ENCODE data around the gene PCDHGA1. TPM values are rescaled to one million over a fixed set of nuclear protein-coding genes. Genes with fewer than 3 reads are reported as not detected.

PCDHGA1 gene
- total and polyA plus RNA-seq, 2 donors (not counting 1 experiment from before 2014, with no cell fraction given) = 0.06 to 0.64 TPM

- ATAC-seq (ENCODE audit: low read depth) (no peak), DNase-seq (peak; percentile 25)
- H3K27ac Mint-ChIP-seq = peak overlapping the region; percentile 73
- Histone ChIP-seq H3K27ac (ENCODE audit: low read length in 2 of 2) (peak overlapping the region; percentile 36 to 51), H3K4me1 (ENCODE audit: control insufficient read depth in 2 of 2, insufficient read depth in 2 of 2, low read length in 2 of 2) (peaks cover 40 to 61% of the 10 kb centered on the region in 2 donors), H3K9me3 (ENCODE audit: control extremely low read depth in 1 of 3, control insufficient read depth in 2 of 3, insufficient read depth in 1 of 3, low read length in 2 of 3) (peaks cover 0 to 12% (median 0%) of the 10 kb centered on the region in 3 donors), H3K4me2 (replicated peaks; ENCODE audit: low read depth, low read length, poor library complexity, severe bottlenecking) (peak overlapping the region; percentile 48), H4K20me1 (ENCODE audit: control insufficient read depth, insufficient read depth, low read length, poor library complexity, severe bottlenecking) (no peaks in the 10 kb centered on the region), H2AFZ (ENCODE audit: insufficient read depth, low read depth, low read length, poor library complexity, severe bottlenecking) (peak overlapping the region; percentile 49), H3K27me3 (replicated peaks in 1 of 4; ENCODE audit: control extremely low read depth in 1 of 4, control insufficient read depth in 3 of 4, insufficient read depth in 4 of 4, low read length in 3 of 4) (no peaks in the 10 kb centered on the region), H3K79me2 (ENCODE audit: control insufficient read depth, insufficient read depth, low read length) (no peaks in the 10 kb centered on the region), H3K9ac (ENCODE audit: low read length) (no peak overlapping the region), H3K4me3 (ENCODE audit: control extremely low read depth in 1 of 5, extremely low read depth in 1 of 5, insufficient read depth in 1 of 5, low read depth in 2 of 5, low read length in 4 of 5) (no peak overlapping the region), H3K36me3 (replicated peaks in 1 of 2; ENCODE audit: control extremely low read depth in 1 of 2, control insufficient read depth in 1 of 2, extremely low read depth in 1 of 2, insufficient read depth in 2 of 2, low read length in 1 of 2) (no peaks in the 10 kb centered on the region)
- intact Hi-C loops (cut with micrococcal nuclease) = no loop called here
- H3K9me3 Mint-ChIP-seq (ENCODE audit: insufficient read depth) = peaks cover 3% of the 10 kb centered on the region
- peaks cover 64% of the 10 kb centered on the region for H3K4me1 Mint-ChIP-seq
- peak overlapping the region; percentile 59 for H3K4me3 Mint-ChIP-seq
- ChIA-PET POLR2A (interaction anchor here (0.6 to 1.4 kb wide), 2 partner anchors 15 to 755 kb away, joined by 3 to 6 read pairs; no protein-coding TSS in a partner anchor), CTCF (interaction anchor here (1.0 to 12.8 kb wide), 9 partner anchors 17 to 187 kb away, joined by 3 to 176 read pairs (median 3); partner anchors contain the start of genes PCDHGA10, PCDHGA11, PCDHGA12 and PCDHGC3)
- 18% methylated on average over 6 of the region's 11 CpGs for WGBS (ENCODE audit: insufficient coverage)
- no peaks in the 10 kb centered on the region for H3K27me3 Mint-ChIP-seq
- TF ChIP-seq EZH2 (IDR thresholded peaks at IDR 0.05; ENCODE audit: borderline replicate concordance, insufficient read depth, low read depth, low read length, poor library complexity, severe bottlenecking) (no peak), CTCF (IDR thresholded peaks at IDR 0.05) (no peak)
Measured at GRCh38 chr5:141507387-141508091, 177.2 kb downstream of the PCDHGA1 start.

GRCh38 chr5:141508440-141508797 is 178.1 kb downstream of the PCDHGA1 start:
- no peak for DNase-seq
- Histone ChIP-seq H3K9ac (ENCODE audit: low read length) (no peak overlapping the region), H3K4me2 (replicated peaks; ENCODE audit: low read depth, low read length, poor library complexity, severe bottlenecking) (peak overlapping the region; percentile 48), H3K4me3 (ENCODE audit: control extremely low read depth in 1 of 5, extremely low read depth in 1 of 5, insufficient read depth in 1 of 5, low read depth in 2 of 5, low read length in 4 of 5) (no peak overlapping the region), H4K20me1 (ENCODE audit: control insufficient read depth, insufficient read depth, low read length, poor library complexity, severe bottlenecking) (no peaks in the 10 kb centered on the region), H3K27ac (ENCODE audit: low read length in 2 of 2) (peak overlapping the region; percentile 10 to 29), H3K4me1 (ENCODE audit: control insufficient read depth in 2 of 2, insufficient read depth in 2 of 2, low read length in 2 of 2) (peaks cover 47 to 69% of the 10 kb centered on the region in 2 donors), H3K9me3 (ENCODE audit: control extremely low read depth in 1 of 3, control insufficient read depth in 2 of 3, insufficient read depth in 1 of 3, low read length in 2 of 3) (peaks cover 0 to 13% (median 0%) of the 10 kb centered on the region in 3 donors), H2AFZ (ENCODE audit: insufficient read depth, low read depth, low read length, poor library complexity, severe bottlenecking) (peak overlapping the region; percentile 9), H3K36me3 (replicated peaks in 1 of 2; ENCODE audit: control extremely low read depth in 1 of 2, control insufficient read depth in 1 of 2, extremely low read depth in 1 of 2, insufficient read depth in 2 of 2, low read length in 1 of 2) (no peaks in the 10 kb centered on the region), H3K79me2 (ENCODE audit: control insufficient read depth, insufficient read depth, low read length) (no peaks in the 10 kb centered on the region), H3K27me3 (replicated peaks in 1 of 4; ENCODE audit: control extremely low read depth in 1 of 4, control insufficient read depth in 3 of 4, insufficient read depth in 4 of 4, low read length in 3 of 4) (no peaks in the 10 kb centered on the region)
- Mint-ChIP-seq H3K27me3 (no peaks in the 10 kb centered on the region), H3K27ac (peak overlapping the region; percentile 8), H3K9me3 (ENCODE audit: insufficient read depth) (peaks cover 3% of the 10 kb centered on the region), H3K4me3 (peak overlapping the region; percentile 59), H3K4me1 (peaks cover 70% of the 10 kb centered on the region)
- no peak for TF ChIP-seq EZH2 (IDR thresholded peaks at IDR 0.05; ENCODE audit: borderline replicate concordance, insufficient read depth, low read depth, low read length, poor library complexity, severe bottlenecking)
- no peak for TF ChIP-seq CTCF (IDR thresholded peaks at IDR 0.05)
- 37% methylated on average over 7 of the region's 9 CpGs for WGBS (ENCODE audit: insufficient coverage)
- ChIA-PET POLR2A (no interaction called here), CTCF (interaction anchor here (0.7 to 12.8 kb wide), 8 partner anchors 16 to 188 kb away, joined by 3 to 176 read pairs (median 4); partner anchors contain the start of genes PCDHGA10, PCDHGA12, PCDHGC3 and PCDHGC4)
- ATAC-seq (ENCODE audit: low read depth) = no peak
- intact Hi-C loops (cut with micrococcal nuclease) = no loop called here
